Testis (tissue), 3 donors: ENCODE data around the gene SLC35G3. TPM values are rescaled to one million over a fixed set of nuclear protein-coding genes. Genes with fewer than 3 reads are reported as not detected.
"Not testable (repeated sequence)": the region's sequence is repeated elsewhere in the genome, so short reads cannot be mapped to it uniquely, and the experiment has no call there.

ENCODE experiments used
- DNase-seq: peaks from one replicate; pipeline ENCODE4 v3.0.0-alpha.2; 2019
- H3K27ac ChIP-seq, 2 donors: fragments of 200-600 bp; sonication (generic); one replicate each; pipeline ENCODE4 v1.5.1; 2019
- H3K27me3 ChIP-seq: fragments of 200-600 bp; sonication (generic); one replicate; pipeline ENCODE4 v1.5.1; 2019
- H3K36me3 ChIP-seq: fragments of 200-600 bp; sonication (generic); one replicate; pipeline ENCODE4 v1.5.1; 2017; ENCODE audit warnings: low read depth; ENCODE audit errors: missing control alignments
- H3K4me1 ChIP-seq: fragments of 200-600 bp; sonication (generic); one replicate; pipeline ENCODE4 v1.5.1; 2019
- H3K4me3 ChIP-seq, 2 donors: fragments of 200-600 bp; sonication (generic); one replicate each; pipeline ENCODE4 v1.5.1; 2017 to 2019
- H3K9me3 ChIP-seq: fragments of 200-600 bp; sonication (generic); one replicate; pipeline ENCODE4 v1.5.1; 2017
- POLR2A ChIP-seq: fragments of 450-650 bp; IDR thresholded peaks from one replicate; pipeline ENCODE4 v1.6.1; 2017; ENCODE audit warnings: antibody characterized with exemption, mild to moderate bottlenecking, moderate library complexity
- WGBS, 2 donors: methylation state at CpG; one replicate each; pipeline ENCODE4 v1.1.5; 2018; 5-methylcytosine and 5-hydroxymethylcytosine counted together
- intact Hi-C: fragments of 100-400 bp; cut with DNase I; formaldehyde crosslinking; loops from one replicate; pipeline ENCODE4 v1.15.1; 2023; ENCODE audit warnings: low total_unique reads
- polyA plus RNA-seq: library from polyadenylated mRNA; stranded (reverse); fragments of 350-450 nt; fragmentation: Illumina TruSeq; extraction: RNeasy Lipid Tissue Mini Kit (QIAGEN cat#74804); gene quantifications from one replicate; pipeline ENCODE4 v1.2.3, GENCODE V29; 2014; ENCODE audit warnings: low read depth, low replicate concordance; ENCODE audit not compliant: insufficient read depth
- total RNA-seq, 2 donors: library from RNA; depleted of rRNA; stranded (reverse); fragments of >200 nt; gene quantifications; one replicate each; pipeline ENCODE4 v1.2.3, GENCODE V29; 2016
- TF ChIP-seq, protein P1 (sequence below), 3 experiments: fragments of 450-650 bp in 2 of 3; fragments of 200-600 bp in 1 of 3; sonication (generic) in 1 of 3; IDR thresholded peaks; one replicate each; pipeline ENCODE4 v1.5.1; 2016 to 2019; ENCODE audit warnings: antibody characterized with exemption in 3 of 3, mild to moderate bottlenecking in 2 of 3, moderate library complexity in 1 of 3

Gene SLC35G3
- total and polyA plus RNA-seq, 3 donors from 2014 or later = 0.99 to 4.1 (median 2.7) TPM

DNA sequence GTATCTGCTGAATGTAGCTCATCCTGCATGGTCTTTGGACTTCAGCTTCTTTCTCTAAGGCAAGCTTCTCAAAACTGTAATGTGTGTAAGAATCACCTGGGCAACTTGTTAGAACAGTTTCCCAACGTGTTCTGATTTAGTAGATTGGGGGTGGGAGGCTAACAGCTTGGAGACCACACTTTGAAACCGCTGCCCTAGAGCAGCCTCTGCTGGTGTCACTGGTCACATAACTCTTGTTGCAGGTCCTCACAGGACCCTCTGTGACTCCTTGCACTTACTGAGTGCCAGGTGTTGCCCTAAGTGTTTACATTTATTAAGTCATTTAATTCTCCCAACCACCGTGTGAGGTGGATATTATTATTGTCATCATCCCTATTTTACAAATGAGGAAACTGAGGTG, 9.9 kb downstream of the SLC35G3 start:
- Histone ChIP-seq H3K9me3 (no peaks in the 10 kb centered on the region), H3K4me3 (no peak overlapping the region), H3K4me1 (no peaks in the 10 kb centered on the region), H3K27me3 (no peaks in the 10 kb centered on the region), H3K27ac (no peak overlapping the region), H3K36me3 (no peaks in the 10 kb centered on the region)
- intact Hi-C loops = no loop called here
- 68 to 69% methylated on average over 3 of the region's 3 CpGs for WGBS, 2 donors
- no peak for DNase-seq
- TF ChIP-seq, protein P1, sequence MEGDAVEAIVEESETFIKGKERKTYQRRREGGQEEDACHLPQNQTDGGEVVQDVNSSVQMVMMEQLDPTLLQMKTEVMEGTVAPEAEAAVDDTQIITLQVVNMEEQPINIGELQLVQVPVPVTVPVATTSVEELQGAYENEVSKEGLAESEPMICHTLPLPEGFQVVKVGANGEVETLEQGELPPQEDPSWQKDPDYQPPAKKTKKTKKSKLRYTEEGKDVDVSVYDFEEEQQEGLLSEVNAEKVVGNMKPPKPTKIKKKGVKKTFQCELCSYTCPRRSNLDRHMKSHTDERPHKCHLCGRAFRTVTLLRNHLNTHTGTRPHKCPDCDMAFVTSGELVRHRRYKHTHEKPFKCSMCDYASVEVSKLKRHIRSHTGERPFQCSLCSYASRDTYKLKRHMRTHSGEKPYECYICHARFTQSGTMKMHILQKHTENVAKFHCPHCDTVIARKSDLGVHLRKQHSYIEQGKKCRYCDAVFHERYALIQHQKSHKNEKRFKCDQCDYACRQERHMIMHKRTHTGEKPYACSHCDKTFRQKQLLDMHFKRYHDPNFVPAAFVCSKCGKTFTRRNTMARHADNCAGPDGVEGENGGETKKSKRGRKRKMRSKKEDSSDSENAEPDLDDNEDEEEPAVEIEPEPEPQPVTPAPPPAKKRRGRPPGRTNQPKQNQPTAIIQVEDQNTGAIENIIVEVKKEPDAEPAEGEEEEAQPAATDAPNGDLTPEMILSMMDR (IDR thresholded peaks at IDR 0.05) = no peak
- no peak for TF ChIP-seq POLR2A

DNA sequence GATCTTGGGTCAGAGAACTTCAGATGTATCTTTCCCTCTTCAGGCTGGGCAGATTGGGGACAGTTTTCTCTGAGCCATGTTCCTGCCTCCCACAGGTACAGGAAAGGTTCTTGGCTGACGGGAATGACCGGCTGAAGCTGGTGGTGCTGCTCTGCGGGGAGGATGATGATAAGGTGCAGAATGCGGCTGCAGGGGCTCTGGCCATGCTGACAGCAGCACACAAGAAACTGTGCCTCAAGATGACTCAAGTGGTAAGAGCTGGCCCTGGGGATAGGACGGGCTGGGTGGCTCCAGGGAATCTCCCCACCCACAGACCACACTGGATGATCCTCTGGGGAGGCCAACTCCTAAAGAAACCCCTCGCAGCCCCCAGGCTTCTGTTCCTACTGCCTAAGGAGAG, 10.9 kb downstream of the SLC35G3 start:
- intact Hi-C loops = no loop called here
- no peaks in the 10 kb centered on the region for H3K27me3 ChIP-seq
- no peak for DNase-seq
- TF ChIP-seq, protein P1 (IDR thresholded peaks at IDR 0.05) = no peak
- TF ChIP-seq POLR2A = no peak
- 60 to 73% methylated on average over 4 to 6 of the region's 6 CpGs for WGBS, 2 donors
- no peaks in the 10 kb centered on the region for H3K36me3 ChIP-seq
- H3K9me3 ChIP-seq = no peaks in the 10 kb centered on the region
- H3K4me1 ChIP-seq = no peaks in the 10 kb centered on the region
- no peak overlapping the region for H3K27ac ChIP-seq
- no peak overlapping the region for H3K4me3 ChIP-seq

DNA sequence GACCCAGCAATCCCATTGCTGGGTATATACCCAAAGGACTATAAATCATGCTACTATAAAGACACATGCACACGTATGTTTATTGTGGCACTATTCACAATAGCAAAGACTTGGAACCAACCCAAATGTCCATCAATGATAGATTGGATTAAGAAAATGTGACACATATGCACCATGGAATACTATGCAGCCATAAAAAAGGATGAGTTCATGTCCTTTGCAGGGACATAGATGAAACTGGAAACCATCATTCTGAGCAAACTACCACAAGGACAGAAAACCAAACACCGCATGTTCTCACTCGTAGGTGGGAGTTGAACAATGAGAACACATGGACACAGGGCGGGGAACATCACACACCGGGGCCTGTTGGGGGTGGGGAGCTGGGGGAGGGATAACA, 14.8 kb downstream of the SLC35G3 start:
- H3K36me3 ChIP-seq, intact Hi-C loops: not testable (repeated sequence)
- WGBS, 2 donors = 88 to 94% methylated on average over 5 of the region's 5 CpGs

GRCh38 chr17:35176897-35177296, 17.3 kb downstream of the SLC35G3 start:
- Histone ChIP-seq H3K4me1 (no peaks in the 10 kb centered on the region), H3K36me3 (no peaks in the 10 kb centered on the region), H3K27ac (no peak overlapping the region), H3K4me3 (no peak overlapping the region), H3K27me3 (no peaks in the 10 kb centered on the region), H3K9me3 (no peaks in the 10 kb centered on the region)
- WGBS, 2 donors = 76 to 78% methylated on average over 8 of the region's 8 CpGs
- intact Hi-C loops = no loop called here
- TF ChIP-seq POLR2A = no peak
- TF ChIP-seq, protein P1 (IDR thresholded peaks at IDR 0.05) = no peak
- peak; percentile 3 for DNase-seq

More for the DNA sequence above, 14.8 kb downstream of the SLC35G3 start:
- not testable (repeated sequence) for H3K4me3 ChIP-seq, H3K27me3 ChIP-seq, H3K4me1 ChIP-seq, H3K27ac ChIP-seq, H3K9me3 ChIP-seq, DNase-seq

- no peak for TF ChIP-seq POLR2A
- TF ChIP-seq, protein P1 (IDR thresholded peaks at IDR 0.05) = no peak
- 79 to 92% methylated on average over 8 to 9 of the region's 9 CpGs for WGBS, 2 donors
- no peaks in the 10 kb centered on the region for H3K27me3 ChIP-seq
- no peaks in the 10 kb centered on the region for H3K36me3 ChIP-seq
- no peak overlapping the region for H3K4me3 ChIP-seq
- no peak overlapping the region for H3K27ac ChIP-seq
- peak; percentile 11 for DNase-seq
- H3K9me3 ChIP-seq = no peaks in the 10 kb centered on the region
- intact Hi-C loops = no loop called here
- H3K4me1 ChIP-seq = no peaks in the 10 kb centered on the region
These were observed 18.4 kb downstream of the SLC35G3 start for GRCh38 chr17:35175638-35176415.
